H9 (cell line): ENCODE measurements around the gene WDR36. TPM values are rescaled to one million over a fixed set of nuclear protein-coding genes. Genes with fewer than 3 reads are reported as not detected.

Source experiments
- DNase-seq: peaks from one replicate; pipeline ENCODE4 v3.0.0-alpha.2; 2017
- H2AFZ ChIP-seq: one replicate; pipeline ENCODE4 v1.6.1; 2013; ENCODE audit warnings: mild to moderate bottlenecking, low read length, control low read depth, moderate library complexity
- H2AK5ac ChIP-seq: 2 replicates; pipeline ENCODE4 v1.6.1; 2013; ENCODE audit warnings: low read length, control low read depth, mixed read lengths; ENCODE audit not compliant: insufficient read length
- H2BK120ac ChIP-seq: one replicate; pipeline ENCODE4 v1.6.1; 2013; ENCODE audit warnings: low read depth, mild to moderate bottlenecking, low read length, control low read depth, inconsistent platforms; ENCODE audit not compliant: poor library complexity, severe bottlenecking
- H2BK12ac ChIP-seq: 2 replicates; pipeline ENCODE4 v1.6.1; 2013; ENCODE audit warnings: low read length, control low read depth, mixed read lengths, low read depth; ENCODE audit not compliant: insufficient read length
- H2BK15ac ChIP-seq: 2 replicates; pipeline ENCODE4 v1.6.1; 2013; ENCODE audit warnings: low read depth, low read length, control low read depth
- H2BK20ac ChIP-seq: one replicate; pipeline ENCODE4 v1.6.1; 2013; ENCODE audit warnings: low read depth, mild to moderate bottlenecking, low read length, control low read depth, inconsistent platforms; ENCODE audit not compliant: poor library complexity, severe bottlenecking
- H2BK5ac ChIP-seq: 2 replicates; pipeline ENCODE4 v1.6.1; 2013; ENCODE audit warnings: low read length, control low read depth, mixed read lengths; ENCODE audit not compliant: insufficient read length
- H3K14ac ChIP-seq: 2 replicates; pipeline ENCODE4 v1.6.1; 2013; ENCODE audit warnings: low read length, control low read depth; ENCODE audit not compliant: insufficient read depth
- H3K18ac ChIP-seq: 2 replicates; pipeline ENCODE4 v1.6.1; 2013; ENCODE audit warnings: low read depth, mild to moderate bottlenecking, mixed read lengths, low read length, control low read depth; ENCODE audit not compliant: insufficient read length
- H3K23ac ChIP-seq: 2 replicates; pipeline ENCODE4 v1.6.1; 2013; ENCODE audit warnings: low read length, control low read depth, mixed read lengths, low read depth; ENCODE audit not compliant: insufficient read length
- H3K23me2 ChIP-seq: 2 replicates; pipeline ENCODE4 v1.6.1; 2013; ENCODE audit warnings: low read depth, mild to moderate bottlenecking, mixed read lengths, low read length, control low read depth; ENCODE audit not compliant: insufficient read length, poor library complexity, severe bottlenecking
- H3K27ac ChIP-seq: 2 replicates; pipeline ENCODE4 v1.5.1; 2013; ENCODE audit warnings: low read length, control low read depth, mixed read lengths, low read depth; ENCODE audit not compliant: insufficient read length
- H3K27me3 ChIP-seq: 2 replicates; pipeline ENCODE4 v1.6.1; 2013; ENCODE audit warnings: low read length, control low read depth, inconsistent platforms; ENCODE audit not compliant: insufficient read depth
- H3K4ac ChIP-seq: 2 replicates; pipeline ENCODE4 v1.6.1; 2013; ENCODE audit warnings: low read depth, mild to moderate bottlenecking, control low read depth, inconsistent platforms, low read length, moderate library complexity
- H3K4me1 ChIP-seq: 2 replicates; pipeline ENCODE4 v1.6.1; 2013; ENCODE audit warnings: low read length, control low read depth, inconsistent platforms; ENCODE audit not compliant: insufficient read depth
- H3K4me2 ChIP-seq: 2 replicates; pipeline ENCODE4 v1.6.1; 2013; ENCODE audit warnings: low read length, control low read depth, mixed read lengths; ENCODE audit not compliant: insufficient read length, insufficient read depth
- H3K56ac ChIP-seq: 2 replicates; pipeline ENCODE4 v1.6.1; 2013; ENCODE audit warnings: low read depth, mild to moderate bottlenecking, mixed read lengths, low read length, control low read depth; ENCODE audit not compliant: insufficient read length
- H3K79me1 ChIP-seq: 2 replicates; pipeline ENCODE4 v1.6.1; 2013; ENCODE audit warnings: low read depth, mild to moderate bottlenecking, moderate library complexity, low read length, control low read depth, inconsistent platforms; ENCODE audit not compliant: insufficient read depth, poor library complexity, severe bottlenecking
- H3K79me2 ChIP-seq: 2 replicates; pipeline ENCODE4 v1.6.1; 2013; ENCODE audit warnings: low read length, control low read depth, inconsistent platforms; ENCODE audit not compliant: insufficient read depth
- H3K9ac ChIP-seq: 2 replicates; pipeline ENCODE4 v1.6.1; 2013; ENCODE audit warnings: low read length, control low read depth, mixed read lengths; ENCODE audit not compliant: insufficient read length; ENCODE audit errors: extremely low read depth
- H3K9me3 ChIP-seq: one replicate; pipeline ENCODE4 v1.6.1; 2013; ENCODE audit warnings: low read depth, low read length, inconsistent platforms; ENCODE audit not compliant: control insufficient read depth
- H3T11ph ChIP-seq: one replicate; pipeline ENCODE4 v1.6.1; 2013; ENCODE audit warnings: mild to moderate bottlenecking, low read length, control low read depth, inconsistent platforms
- H4K20me1 ChIP-seq: one replicate; pipeline ENCODE4 v1.6.1; 2013; ENCODE audit not compliant: control insufficient read depth, insufficient read length, insufficient read depth
- H4K5ac ChIP-seq: 2 replicates; pipeline ENCODE4 v1.6.1; 2013; ENCODE audit warnings: low read depth, mild to moderate bottlenecking, mixed read lengths, low read length, control low read depth; ENCODE audit not compliant: insufficient read length
- H4K8ac ChIP-seq: replicated peaks from 2 replicates; pipeline ENCODE4 v1.6.1; 2013; ENCODE audit warnings: low read length, control low read depth, mixed read lengths, low read depth; ENCODE audit not compliant: insufficient read length
- H4K91ac ChIP-seq: 2 replicates; pipeline ENCODE4 v1.6.1; 2013; ENCODE audit warnings: low read depth, mild to moderate bottlenecking, moderate library complexity, mixed read lengths, low read length, control low read depth; ENCODE audit not compliant: insufficient read length
- H3K27ac Mint-ChIP-seq, 3 experiments: 2 replicates in 2 of 3; 3 replicates in 1 of 3; pipeline ENCODE4 v1.8.0; 2020 to 2021; ENCODE audit warnings: mixed read lengths in 3 of 3, mild to moderate bottlenecking in 1 of 3, moderate library complexity in 1 of 3
- H3K27me3 Mint-ChIP-seq: 2 replicates; pipeline ENCODE4 v1.8.0; 2021; ENCODE audit warnings: low read depth, mild to moderate bottlenecking, moderate library complexity, mixed read lengths
- H3K36me3 Mint-ChIP-seq, 3 experiments: 2 replicates in 2 of 3; 3 replicates in 1 of 3; pipeline ENCODE4 v1.8.0; 2020 to 2021; ENCODE audit warnings: low read depth in 3 of 3, mixed read lengths in 3 of 3; ENCODE audit not compliant: insufficient read depth in 1 of 3
- H3K4me1 Mint-ChIP-seq, 2 experiments: 2 replicates each; pipeline ENCODE4 v1.8.0; 2020; ENCODE audit warnings: mixed read lengths in 2 of 2
- H3K4me3 Mint-ChIP-seq, 2 experiments: 2 replicates in 1 of 2; 3 replicates in 1 of 2; pipeline ENCODE4 v1.8.0; 2020 to 2021; ENCODE audit warnings: mild to moderate bottlenecking in 2 of 2, mixed read lengths in 2 of 2, moderate library complexity in 1 of 2
- H3K9me3 Mint-ChIP-seq, 2 experiments: 2 replicates in 1 of 2; 3 replicates in 1 of 2; pipeline ENCODE4 v1.8.0; 2020; ENCODE audit warnings: mild to moderate bottlenecking in 2 of 2, mixed read lengths in 2 of 2, moderate library complexity in 1 of 2
- WGBS: extraction: QIAGEN DNeasy Blood & Tissue Kit; methylation state at CpG from one replicate; pipeline ENCODE4 v1.1.7; 2013; ENCODE audit warnings: missing lambda C conversion rate, low lambda C conversion rate, mixed read lengths; ENCODE audit not compliant: insufficient read length; ENCODE audit errors: extremely low coverage; 5-methylcytosine and 5-hydroxymethylcytosine counted together
- total RNA-seq: library from RNA; stranded (reverse); gene quantifications from 2 replicates; pipeline ENCODE4 v1.2.1, GENCODE V29; 2021
- TF ChIP-seq, protein P1 (sequence below): fragments of 200-600 bp; sonication (generic); conservative IDR thresholded peaks from 3 replicates; pipeline ENCODE4 v1.8.0; 2021; ENCODE audit warnings: antibody characterized with exemption, mild to moderate bottlenecking

The WDR36 gene
- total RNA-seq, 1 experiment from 2014 or later: 42.0 TPM

- peaks cover 12 to 14% of the 10 kb centered on the region in 2 experiments for H3K4me1 Mint-ChIP-seq
Measured at GRCh38 chr5:111111956-111112355, 19.8 kb downstream of the WDR36 start.

More at GRCh38 chr5:111111956-111112355, 19.8 kb downstream of the WDR36 start:
- Histone ChIP-seq H4K91ac (no peak overlapping the region), H3K79me2 (no peaks in the 10 kb centered on the region), H3K23me2 (no peaks in the 10 kb centered on the region), H3K23ac (no peak overlapping the region), H2BK15ac (no peak overlapping the region), H3K9me3 (no peaks in the 10 kb centered on the region), H2AK5ac (no peak overlapping the region), H3K27ac (no peak overlapping the region), H3T11ph (no peak overlapping the region), H2BK12ac (no peak overlapping the region), H2BK5ac (no peak overlapping the region), H3K4ac (no peak overlapping the region), H2AFZ (no peak overlapping the region), H3K18ac (no peak overlapping the region), H4K5ac (no peak overlapping the region), H4K8ac (no peak overlapping the region), H3K79me1 (no peaks in the 10 kb centered on the region), H3K56ac (no peak overlapping the region), H2BK120ac (no peak overlapping the region), H4K20me1 (no peaks in the 10 kb centered on the region), H2BK20ac (no peak overlapping the region), H3K27me3 (no peaks in the 10 kb centered on the region), H3K4me2 (no peak overlapping the region), H3K14ac (no peak overlapping the region), H3K4me1 (no peaks in the 10 kb centered on the region; the same call in 1 of the 2 replicates), H3K9ac (no peak overlapping the region)
- TF ChIP-seq, protein P1, sequence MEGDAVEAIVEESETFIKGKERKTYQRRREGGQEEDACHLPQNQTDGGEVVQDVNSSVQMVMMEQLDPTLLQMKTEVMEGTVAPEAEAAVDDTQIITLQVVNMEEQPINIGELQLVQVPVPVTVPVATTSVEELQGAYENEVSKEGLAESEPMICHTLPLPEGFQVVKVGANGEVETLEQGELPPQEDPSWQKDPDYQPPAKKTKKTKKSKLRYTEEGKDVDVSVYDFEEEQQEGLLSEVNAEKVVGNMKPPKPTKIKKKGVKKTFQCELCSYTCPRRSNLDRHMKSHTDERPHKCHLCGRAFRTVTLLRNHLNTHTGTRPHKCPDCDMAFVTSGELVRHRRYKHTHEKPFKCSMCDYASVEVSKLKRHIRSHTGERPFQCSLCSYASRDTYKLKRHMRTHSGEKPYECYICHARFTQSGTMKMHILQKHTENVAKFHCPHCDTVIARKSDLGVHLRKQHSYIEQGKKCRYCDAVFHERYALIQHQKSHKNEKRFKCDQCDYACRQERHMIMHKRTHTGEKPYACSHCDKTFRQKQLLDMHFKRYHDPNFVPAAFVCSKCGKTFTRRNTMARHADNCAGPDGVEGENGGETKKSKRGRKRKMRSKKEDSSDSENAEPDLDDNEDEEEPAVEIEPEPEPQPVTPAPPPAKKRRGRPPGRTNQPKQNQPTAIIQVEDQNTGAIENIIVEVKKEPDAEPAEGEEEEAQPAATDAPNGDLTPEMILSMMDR: no peak
- DNase-seq: no peak
- peaks cover 12 to 49% (median 32%) of the 10 kb centered on the region in 3 experiments; a peak in 6 of 7 replicates for H3K36me3 Mint-ChIP-seq
- no peaks in the 10 kb centered on the region for H3K27me3 Mint-ChIP-seq
- no peaks in the 10 kb centered on the region for H3K9me3 Mint-ChIP-seq
- no peak overlapping the region for H3K27ac Mint-ChIP-seq
- no peak overlapping the region for H3K4me3 Mint-ChIP-seq
- WGBS: no CpG with 5 or more reads among the region's 3 CpGs
